Activated naive CD8-positive, alpha-beta T cell treated with anti-CD3 and anti-CD28 coated beads, Interleukin-2, amount 10 ng/mL, durations not matched to agents 7 days and 5 days (primary cell): ENCODE results near the gene RETREG3. TPM values are rescaled to one million over a fixed set of nuclear protein-coding genes. Genes with fewer than 3 reads are reported as not detected.
"Not testable (repeated sequence)": the region's sequence is repeated elsewhere in the genome, so short reads cannot be mapped to it uniquely, and the experiment has no call there.

Experiments
- ATAC-seq: fragments of 150-1000 bp; cut with Tn5 transposase; one replicate; pipeline ENCODE4 v1.10.0; 2021; ENCODE audit warnings: low read depth, moderate library complexity
- POLR2A ChIA-PET: fragments of 350-600 bp; sonication (Branson Sonifier 250); formaldehyde crosslinking; loops from one replicate; lab custom pipeline; 2021; ENCODE audit warnings: antibody characterized with exemption; lab: Charles Lee
- DNase-seq: peaks from one replicate; pipeline ENCODE4 v3.0.0; 2021
- H3K27ac Mint-ChIP-seq: one replicate; pipeline ENCODE4 v1.8.0; 2022; ENCODE audit warnings: mild to moderate bottlenecking, mixed read lengths
- H3K27me3 Mint-ChIP-seq: one replicate; pipeline ENCODE4 v1.8.0; 2022; ENCODE audit warnings: mild to moderate bottlenecking, moderate library complexity, mixed read lengths
- H3K36me3 Mint-ChIP-seq: one replicate; pipeline ENCODE4 v1.8.0; 2021; ENCODE audit warnings: mild to moderate bottlenecking, mixed read lengths
- H3K4me1 Mint-ChIP-seq: one replicate; pipeline ENCODE4 v1.8.0; 2021; ENCODE audit warnings: mixed read lengths
- H3K4me3 Mint-ChIP-seq: one replicate; pipeline ENCODE4 v1.8.0; 2022; ENCODE audit warnings: mild to moderate bottlenecking, moderate library complexity, mixed read lengths
- H3K9me3 Mint-ChIP-seq: one replicate; pipeline ENCODE4 v1.8.0; 2021; ENCODE audit warnings: mixed read lengths
- total RNA-seq, 2 experiments: library from RNA; stranded (reverse); gene quantifications; one replicate each; pipeline ENCODE4 v1.2.3, GENCODE V29; 2021

Gene RETREG3
- total RNA-seq, 2 experiments from 2014 or later = 82.2 to 82.3 TPM

- not testable (repeated sequence) for H3K9me3 Mint-ChIP-seq
- POLR2A ChIA-PET = interaction anchor here (0.5 to 1.4 kb wide), 2 partner anchors 10 to 103 kb away, joined by 3 to 5 read pairs; no protein-coding TSS in a partner anchor
Measured at GRCh38 chr17:42627032-42627764, 18.0 kb upstream of the RETREG3 start.

GRCh38 chr17:42623732-42624596 is 14.8 kb upstream of the RETREG3 start:
- no peak for ATAC-seq
- no peak for DNase-seq
- H3K27ac Mint-ChIP-seq = no peak overlapping the region
- no peaks in the 10 kb centered on the region for H3K4me1 Mint-ChIP-seq
- no peaks in the 10 kb centered on the region for H3K27me3 Mint-ChIP-seq
- no peaks in the 10 kb centered on the region for H3K36me3 Mint-ChIP-seq
- POLR2A ChIA-PET = no interaction called here
- H3K4me3 Mint-ChIP-seq = no peak overlapping the region
- H3K9me3 Mint-ChIP-seq = no peaks in the 10 kb centered on the region

More at GRCh38 chr17:42627032-42627764, 18.0 kb upstream of the RETREG3 start:
- DNase-seq, ATAC-seq, H3K27me3 Mint-ChIP-seq, H3K36me3 Mint-ChIP-seq, H3K4me3 Mint-ChIP-seq, H3K4me1 Mint-ChIP-seq: not testable (repeated sequence)
- peak overlapping the region; percentile 19 for H3K27ac Mint-ChIP-seq

DNA sequence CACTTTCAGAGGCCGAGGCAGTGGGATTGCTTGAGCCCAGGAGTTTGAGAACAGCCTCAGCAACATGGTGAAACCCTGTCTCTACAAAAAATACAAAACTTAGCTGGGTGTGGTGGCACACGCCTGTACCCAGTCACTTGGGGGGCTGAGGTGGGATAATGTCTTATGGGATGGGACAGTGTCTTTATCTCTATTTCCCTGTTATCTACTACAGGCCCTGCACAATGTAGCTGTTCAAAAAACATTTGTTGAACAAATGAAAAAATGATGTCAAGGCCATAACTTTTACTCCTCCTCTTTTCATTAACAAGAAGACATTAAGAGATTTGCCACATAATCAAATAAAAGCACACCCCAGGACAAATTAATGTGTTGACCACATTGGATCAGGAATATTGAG is 14.1 kb upstream of the RETREG3 start:
- POLR2A ChIA-PET = no interaction called here
- Mint-ChIP-seq H3K36me3 (no peaks in the 10 kb centered on the region), H3K9me3 (no peaks in the 10 kb centered on the region), H3K4me3 (no peak overlapping the region), H3K27ac (no peak overlapping the region), H3K27me3 (no peaks in the 10 kb centered on the region), H3K4me1 (peaks cover 2% of the 10 kb centered on the region)
- ATAC-seq (no peak), DNase-seq (no peak)

GRCh38 chr17:42621987-42622386 is 12.8 kb upstream of the RETREG3 start:
- H3K9me3 Mint-ChIP-seq, POLR2A ChIA-PET, H3K4me3 Mint-ChIP-seq, H3K27me3 Mint-ChIP-seq, H3K4me1 Mint-ChIP-seq, ATAC-seq, H3K27ac Mint-ChIP-seq, DNase-seq, H3K36me3 Mint-ChIP-seq: not testable (repeated sequence)

GRCh38 chr17:42618442-42619150 is 9.4 kb upstream of the RETREG3 start:
- Mint-ChIP-seq H3K36me3 (peaks cover 16% of the 10 kb centered on the region), H3K27ac (no peak overlapping the region), H3K4me1 (peaks cover 8% of the 10 kb centered on the region), H3K4me3 (no peak overlapping the region), H3K9me3 (no peaks in the 10 kb centered on the region), H3K27me3 (no peaks in the 10 kb centered on the region)
- POLR2A ChIA-PET = interaction anchor here (2.5 kb wide), 1 partner anchor 10 kb away, joined by 20 read pairs; the partner anchor contains the start of genes RETREG3 and TUBG1
- ATAC-seq (no peak), DNase-seq (no peak)

DNA sequence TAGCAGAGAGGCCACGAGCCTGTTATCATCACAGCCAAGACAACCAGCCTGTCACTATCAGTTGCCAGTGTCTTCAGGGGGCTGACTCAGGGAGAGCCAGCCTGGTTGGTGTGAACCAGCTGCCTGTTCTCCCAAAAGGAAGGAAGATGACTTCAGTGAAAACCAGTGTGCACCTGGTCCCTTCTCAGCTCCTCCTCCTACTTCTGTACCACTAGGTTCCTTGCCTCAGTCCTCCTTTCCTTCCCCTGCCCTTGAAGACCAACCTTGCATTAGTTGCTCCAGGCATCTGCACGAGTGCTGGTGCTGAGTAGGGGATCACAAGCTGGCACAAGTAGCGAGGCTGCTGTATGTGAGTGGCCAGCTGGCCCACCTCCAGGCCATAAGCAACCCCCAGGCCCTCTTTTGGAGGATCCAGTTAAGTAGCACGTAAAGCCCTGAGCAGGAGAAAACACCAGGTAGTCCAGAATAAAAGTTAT is 8.8 kb upstream of the RETREG3 start:
- H3K36me3 Mint-ChIP-seq = peaks cover 18% of the 10 kb centered on the region
- peaks cover 8% of the 10 kb centered on the region for H3K4me1 Mint-ChIP-seq
- POLR2A ChIA-PET = interaction anchor here (1.2 to 2.5 kb wide), 2 partner anchors 8 to 9 kb away, joined by 3 to 20 read pairs; partner anchors contain the start of genes RETREG3 and TUBG1
- no peaks in the 10 kb centered on the region for H3K9me3 Mint-ChIP-seq
- H3K27ac Mint-ChIP-seq = no peak overlapping the region
- no peak overlapping the region for H3K4me3 Mint-ChIP-seq
- ATAC-seq (no peak), DNase-seq (no peak)
- H3K27me3 Mint-ChIP-seq = no peaks in the 10 kb centered on the region

- H3K4me1 Mint-ChIP-seq = peaks cover 14% of the 10 kb centered on the region
- no peaks in the 10 kb centered on the region for H3K9me3 Mint-ChIP-seq
- H3K36me3 Mint-ChIP-seq = peaks cover 21% of the 10 kb centered on the region
- H3K27me3 Mint-ChIP-seq = no peaks in the 10 kb centered on the region
- no peak overlapping the region for H3K4me3 Mint-ChIP-seq
- DNase-seq (no peak), ATAC-seq (no peak)
- no peak overlapping the region for H3K27ac Mint-ChIP-seq
- POLR2A ChIA-PET = no interaction called here
Measured at GRCh38 chr17:42613699-42614295, 4.6 kb upstream of the RETREG3 start.

DNA sequence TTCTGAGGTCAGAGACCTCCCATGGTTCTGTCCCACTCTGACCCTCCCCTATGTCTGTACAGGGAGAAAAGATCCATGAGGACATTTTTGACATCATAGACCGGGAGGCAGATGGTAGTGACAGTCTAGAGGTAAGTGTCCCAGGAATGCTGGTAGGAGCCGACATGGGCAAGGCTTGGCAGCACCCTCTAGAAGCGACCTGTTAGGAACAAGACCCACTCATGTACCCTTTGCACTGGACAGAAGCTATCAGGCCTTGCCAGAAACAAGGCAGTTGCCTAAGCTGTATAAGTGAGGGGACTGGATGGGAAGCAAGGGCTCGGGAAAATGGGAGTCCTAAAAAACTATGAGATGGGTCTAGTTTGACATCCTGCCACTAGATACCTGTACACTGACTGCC is 2.8 kb upstream of the RETREG3 start:
- Mint-ChIP-seq H3K4me1 (peaks cover 16% of the 10 kb centered on the region), H3K27ac (peak overlapping the region; percentile 25), H3K36me3 (peaks cover 22% of the 10 kb centered on the region), H3K27me3 (no peaks in the 10 kb centered on the region), H3K4me3 (no peak overlapping the region), H3K9me3 (no peaks in the 10 kb centered on the region)
- POLR2A ChIA-PET = no interaction called here
- DNase-seq (no peak), ATAC-seq (no peak)

DNA sequence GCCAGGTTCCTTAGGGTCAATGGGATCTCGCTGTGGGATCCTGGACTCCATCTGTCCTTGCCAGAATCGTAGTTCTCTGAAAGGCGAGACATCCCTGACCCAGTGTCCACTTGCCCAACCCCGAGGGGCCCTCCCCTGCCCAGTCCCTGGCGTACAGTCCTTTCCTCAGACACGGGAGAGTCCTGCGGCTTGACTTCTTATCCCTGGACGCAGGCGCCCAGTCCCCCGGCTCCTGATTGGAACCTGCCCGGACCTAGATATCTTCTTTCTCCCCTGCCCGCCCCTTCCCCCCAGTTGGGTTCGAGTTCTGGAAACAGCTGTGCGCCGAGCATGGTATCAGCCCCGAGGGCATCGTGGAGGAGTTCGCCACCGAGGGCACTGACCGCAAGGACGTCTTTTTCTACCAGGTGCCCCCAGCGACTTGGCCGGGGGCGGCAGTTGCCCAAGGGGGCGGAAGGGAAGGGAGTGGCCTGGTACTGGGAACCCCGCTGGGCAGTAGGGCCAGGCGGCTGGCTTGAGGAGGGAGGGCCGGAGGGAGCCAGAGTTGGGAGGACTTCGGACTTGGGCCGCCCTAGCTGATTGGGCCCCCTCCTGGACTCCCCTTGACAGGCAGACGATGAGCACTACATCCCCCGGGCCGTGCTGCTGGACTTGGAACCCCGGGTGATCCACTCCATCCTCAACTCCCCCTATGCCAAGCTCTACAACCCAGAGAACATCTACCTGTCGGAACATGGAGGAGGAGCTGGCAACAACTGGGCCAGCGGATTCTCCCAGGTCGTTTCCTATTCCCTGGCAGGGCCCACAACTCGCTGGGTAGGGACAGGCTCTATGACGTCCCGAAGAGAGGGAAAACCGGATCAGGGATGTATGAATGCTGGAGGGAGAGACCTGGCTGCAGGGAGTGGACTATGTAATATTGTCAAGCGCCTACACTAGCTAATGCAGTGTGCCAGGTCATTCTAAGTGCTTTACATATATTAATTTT is 934 bp upstream of the RETREG3 start:
- ATAC-seq, DNase-seq, H3K27me3 Mint-ChIP-seq, H3K9me3 Mint-ChIP-seq: not testable (repeated sequence)
- Mint-ChIP-seq H3K4me1 (peaks cover 30% of the 10 kb centered on the region), H3K27ac (peak overlapping the region; percentile 94), H3K4me3 (peak overlapping the region; percentile 98), H3K36me3 (peaks cover 15% of the 10 kb centered on the region)
- POLR2A ChIA-PET = interaction anchor here (0.7 to 3.1 kb wide), 17 partner anchors 9 to 751 kb away, joined by 3 to 40 read pairs (median 5); partner anchors contain the start of genes BECN1, CCR10, PLEKHH3 and PSMC3IP

GRCh38 chr17:42608305-42609181 is 631 bp downstream of the RETREG3 start:
- H3K27ac Mint-ChIP-seq = peak overlapping the region; percentile 94
- H3K4me1 Mint-ChIP-seq = peaks cover 32% of the 10 kb centered on the region
- DNase-seq (no peak), ATAC-seq (peak; percentile 54)
- POLR2A ChIA-PET = interaction anchor here (0.6 to 3.1 kb wide), 24 partner anchors 8 to 752 kb away, joined by 3 to 40 read pairs (median 4); partner anchors contain the start of genes BECN1, CCR10, PLEKHH3 and PSMC3IP
- no peaks in the 10 kb centered on the region for H3K9me3 Mint-ChIP-seq
- peak overlapping the region; percentile 98 for H3K4me3 Mint-ChIP-seq
- H3K27me3 Mint-ChIP-seq = no peaks in the 10 kb centered on the region
- H3K36me3 Mint-ChIP-seq = peaks cover 14% of the 10 kb centered on the region

DNA sequence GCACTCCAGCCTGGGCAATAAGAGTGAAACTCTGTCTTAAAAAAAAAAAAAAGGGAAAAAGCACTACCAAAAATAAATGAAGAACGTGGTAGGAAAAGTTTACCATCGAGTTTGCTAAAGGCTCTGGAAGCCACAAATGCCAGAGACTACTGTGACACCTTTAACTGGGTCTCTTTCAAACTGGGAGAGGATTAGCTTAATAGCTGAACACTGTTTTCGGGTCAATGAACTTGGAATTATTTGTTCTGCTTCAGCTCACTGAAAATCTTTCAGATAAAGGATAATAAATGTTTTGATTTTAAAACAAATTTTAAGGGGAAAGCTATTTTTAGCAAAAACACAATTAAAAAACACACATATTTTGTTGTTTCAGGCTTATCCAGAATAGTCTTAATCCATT is 1.4 kb downstream of the RETREG3 start:
- DNase-seq (no peak), ATAC-seq (no peak)
- POLR2A ChIA-PET = interaction anchor here (0.7 to 3.1 kb wide), 11 partner anchors 11 to 708 kb away, joined by 3 to 40 read pairs (median 7); partner anchors contain the start of genes CCR10, PLEKHH3, PSMC3IP and VPS25
- H3K27ac Mint-ChIP-seq = no peak overlapping the region
- peak overlapping the region; percentile 98 for H3K4me3 Mint-ChIP-seq
- H3K27me3 Mint-ChIP-seq = no peaks in the 10 kb centered on the region
- H3K36me3 Mint-ChIP-seq = peaks cover 18% of the 10 kb centered on the region
- no peaks in the 10 kb centered on the region for H3K9me3 Mint-ChIP-seq
- H3K4me1 Mint-ChIP-seq = peaks cover 34% of the 10 kb centered on the region
